Tibial artery (tissue), 4 donors: ENCODE results near the gene POLR1H.
"Not testable (repeated sequence)": the region's sequence is repeated elsewhere in the genome, so short reads cannot be mapped to it uniquely, and the experiment has no call there.

Experiments used
- DNase-seq, 2 donors: peaks; one replicate each; pipeline ENCODE4 v3.0.0-alpha.2; 2019
- H3K27ac ChIP-seq, 2 donors: fragments of 200-600 bp; sonication (generic) in 1 of 2; 1 replicate in 1 of 2; 2 replicates in 1 of 2; pipeline ENCODE4 v1.5.1; 2018 to 2019; ENCODE audit warnings: mild to moderate bottlenecking in 1 of 2
- H3K27me3 ChIP-seq, 2 donors: fragments of 200-600 bp; sonication (generic) in 1 of 2; one replicate each; pipeline versions ENCODE4 v1.5.1 to v1.6.0; 2016 to 2019
- H3K36me3 ChIP-seq, 3 donors: fragments of 200-600 bp; sonication (generic) in 2 of 3; one replicate each; pipeline ENCODE4 v1.5.1; 2016 to 2019; ENCODE audit warnings: mild to moderate bottlenecking in 2 of 3
- H3K4me1 ChIP-seq, 4 donors: fragments of 200-600 bp; sonication (generic) in 2 of 4; 1 replicate in 3 of 4; 2 replicates in 1 of 4; pipeline ENCODE4 v1.5.1; 2016 to 2019
- H3K4me3 ChIP-seq, 2 donors: fragments of 200-600 bp; sonication (generic) in 1 of 2; 1 replicate in 1 of 2; 2 replicates in 1 of 2; pipeline ENCODE4 v1.5.1; 2018 to 2019; ENCODE audit warnings: mild to moderate bottlenecking in 2 of 2
- H3K9me3 ChIP-seq, 3 donors: fragments of 200-600 bp; sonication (generic) in 1 of 3; one replicate each; pipeline ENCODE4 v1.5.1; 2016 to 2019
- CTCF ChIP-seq, 2 experiments: fragments of 200-600 bp in 1 of 2; fragments of 450-650 bp in 1 of 2; IDR thresholded peaks; one replicate each; pipeline ENCODE4 v1.5.1; 2017 to 2019; ENCODE audit warnings: antibody characterized with exemption in 2 of 2, mild to moderate bottlenecking in 1 of 2, moderate library complexity in 1 of 2
- intact Hi-C: fragments of 100-400 bp; cut with DNase I; formaldehyde crosslinking; loops from one replicate; pipeline ENCODE4 v1.15.0; 2023; ENCODE audit warnings: low total_unique reads

The POLR1H gene

GRCh38 chr6:30061092-30061857 lies at the start of gene POLR1H:
TSS of gene POLR1H (plus strand) at chr6:30061265. CDS start at chr6:30061525, 260 bp downstream.
- H3K27me3 ChIP-seq: no peaks in the 10 kb centered on the region
- intact Hi-C loops: no loop called here
- no peak for TF ChIP-seq CTCF (IDR thresholded peaks at IDR 0.05)

GRCh38 chr6:30013291-30013922 lies 47.7 kb upstream of the POLR1H start:
- DNase-seq: no peak
- intact Hi-C loops: no loop called here
- peaks cover 0 to 17% of the 10 kb centered on the region in 2 donors for H3K27me3 ChIP-seq

More at GRCh38 chr6:30061092-30061857, at the start of gene POLR1H:
- H3K36me3 ChIP-seq: peaks cover 0 to 18% (median 0%) of the 10 kb centered on the region in 3 donors
- H3K9me3 ChIP-seq: no peaks in the 10 kb centered on the region
- H3K4me1 ChIP-seq: peaks cover 3 to 26% (median 23%) of the 10 kb centered on the region in 4 donors
- H3K4me3 ChIP-seq: peak within 1 kb of the TSS; percentile 66 to 80
- DNase-seq: peak; percentile 92 to 96
- peak within 1 kb of the TSS; percentile 92 to 96 for H3K27ac ChIP-seq

GRCh38 chr6:30019819-30020218 lies 41.2 kb upstream of the POLR1H start:
- H3K4me1 ChIP-seq: no peaks in the 10 kb centered on the region
- no peak overlapping the region for H3K27ac ChIP-seq
- intact Hi-C loops: no loop called here
- no peak overlapping the region for H3K4me3 ChIP-seq
- H3K9me3 ChIP-seq: no peaks in the 10 kb centered on the region
- TF ChIP-seq CTCF (IDR thresholded peaks at IDR 0.05): no peak
- peaks cover 0 to 13% (median 0%) of the 10 kb centered on the region in 3 donors for H3K36me3 ChIP-seq
- H3K27me3 ChIP-seq: no peaks in the 10 kb centered on the region
- no peak for DNase-seq

More at GRCh38 chr6:30013291-30013922, 47.7 kb upstream of the POLR1H start:
- TF ChIP-seq CTCF (IDR thresholded peaks at IDR 0.05): peak; percentile 45 to 87
- H3K4me3 ChIP-seq: no peak overlapping the region
- H3K36me3 ChIP-seq: peaks cover 0 to 12% (median 0%) of the 10 kb centered on the region in 3 donors
- no peaks in the 10 kb centered on the region for H3K4me1 ChIP-seq
- H3K9me3 ChIP-seq: no peaks in the 10 kb centered on the region
- no peak overlapping the region for H3K27ac ChIP-seq

- Histone ChIP-seq H3K4me1 (no peaks in the 10 kb centered on the region), H3K4me3 (no peak overlapping the region), H3K36me3 (peaks cover 0 to 13% (median 0%) of the 10 kb centered on the region in 3 donors), H3K27me3 (no peaks in the 10 kb centered on the region), H3K9me3 (no peaks in the 10 kb centered on the region), H3K27ac (no peak overlapping the region)
- TF ChIP-seq CTCF (IDR thresholded peaks at IDR 0.05): no peak
- no peak for DNase-seq
- intact Hi-C loops: no loop called here
Observed at GRCh38 chr6:30020626-30021025, 40.4 kb upstream of the POLR1H start.

GRCh38 chr6:30022189-30022588 lies 38.9 kb upstream of the POLR1H start:
- H3K4me3 ChIP-seq: no peak overlapping the region
- DNase-seq: no peak
- no peak for TF ChIP-seq CTCF (IDR thresholded peaks at IDR 0.05)
- H3K9me3 ChIP-seq: no peaks in the 10 kb centered on the region
- intact Hi-C loops: no loop called here
- no peaks in the 10 kb centered on the region for H3K27me3 ChIP-seq
- H3K27ac ChIP-seq: no peak overlapping the region
- H3K36me3 ChIP-seq: peaks cover 0 to 13% (median 0%) of the 10 kb centered on the region in 3 donors
- H3K4me1 ChIP-seq: no peaks in the 10 kb centered on the region

- H3K4me1 ChIP-seq, intact Hi-C loops, DNase-seq: not testable (repeated sequence)
Observed at GRCh38 chr6:30022712-30023111, 38.4 kb upstream of the POLR1H start.

More at GRCh38 chr6:30022712-30023111, 38.4 kb upstream of the POLR1H start:
- H3K27ac ChIP-seq, H3K4me3 ChIP-seq, H3K9me3 ChIP-seq, H3K27me3 ChIP-seq: not testable (repeated sequence)
- peaks cover 0 to 13% (median 0%) of the 10 kb centered on the region in 3 donors for H3K36me3 ChIP-seq
